GM12878 (cell line): ENCODE data around the gene SLC25A28. TPM values are rescaled to one million over a fixed set of nuclear protein-coding genes. Genes with fewer than 3 reads are reported as not detected.
"Not testable (repeated sequence)": the region's sequence is repeated elsewhere in the genome, so short reads cannot be mapped to it uniquely, and the experiment has no call there.

Experiments
- ATAC-seq: fragments of 200-7000 bp; cut with Tn5 transposase; 3 replicates; pipeline ENCODE4 v1.9.1; 2020; ENCODE audit warnings: mild to moderate bottlenecking, moderate library complexity
- BruUV-seq: library from RNA; stranded (reverse); fragments of 400-500 nt; replicated peaks from 2 replicates; lab custom pipeline; 2021; lab: Mats Ljungman, UMichigan
- CTCF ChIA-PET: fragments of 300-600 bp; sonication (Branson Sonifier 250); formaldehyde crosslinking; extraction: SDS; loops from one replicate; lab custom pipeline; 2021; ENCODE audit warnings: inconsistent platforms; lab: Yijun Ruan, JAX
- POLR2A ChIA-PET: fragments of 350-600 bp; formaldehyde crosslinking; extraction: SDS; loops from one replicate; lab custom pipeline; 2021; ENCODE audit warnings: inconsistent platforms; lab: Charles Lee
- RAD21 ChIA-PET: fragments of 300-600 bp; sonication (Branson Sonifier 250); formaldehyde crosslinking; loops from one replicate; lab custom pipeline; 2023; ENCODE audit warnings: antibody characterized with exemption; ENCODE audit not compliant: unreplicated experiment; lab: Charles Lee
- SMC1A ChIA-PET: fragments of 300-600 bp; sonication (Branson Sonifier 250); formaldehyde crosslinking; loops from one replicate; lab custom pipeline; 2023; ENCODE audit not compliant: unreplicated experiment, uncharacterized antibody; lab: Charles Lee
- DNase-seq: peaks from one replicate; pipeline ENCODE4 v3.0.0-alpha.2; 2011; ENCODE audit warnings: low read depth, low spot score
- FAIRE-seq: peaks from 3 replicates; lab custom pipeline; 2011; peaks lifted over from hg19 to GRCh38; lab: Jason Lieb, UNC
- H2AFZ ChIP-seq: 2 replicates; pipeline ENCODE4 v1.6.0; 2011; ENCODE audit warnings: low read depth, low read length, control low read depth; ENCODE audit not compliant: control insufficient read depth
- H3K27ac ChIP-seq: 2 replicates; pipeline ENCODE4 v1.5.1; 2011; ENCODE audit warnings: control low read depth; ENCODE audit not compliant: control insufficient read depth, insufficient read depth
- H3K27me3 ChIP-seq, 2 experiments: replicated peaks in 1 of 2; 2 replicates each; pipeline versions ENCODE4 v1.6.0 to v1.6.1; 2011; ENCODE audit warnings: low read length in 1 of 2; ENCODE audit not compliant: control insufficient read depth in 2 of 2, insufficient read depth in 2 of 2
- H3K36me3 ChIP-seq, 2 experiments: 2 replicates each; pipeline ENCODE4 v1.5.1; 2011; ENCODE audit warnings: low read length in 1 of 2; ENCODE audit not compliant: control insufficient read depth in 2 of 2, insufficient read depth in 2 of 2
- H3K4me1 ChIP-seq: 2 replicates; pipeline ENCODE4 v1.6.1; 2011; ENCODE audit warnings: mild to moderate bottlenecking, low read length, moderate library complexity, mixed read lengths; ENCODE audit not compliant: control insufficient read depth, insufficient read depth
- H3K4me2 ChIP-seq: 2 replicates; pipeline ENCODE4 v1.6.0; 2011; ENCODE audit warnings: control low read depth; ENCODE audit not compliant: control insufficient read depth, insufficient read depth
- H3K4me3 ChIP-seq: fragments of 200-600 bp; sonication (generic); 2 replicates; pipeline ENCODE4 v1.5.1; 2016
- H3K79me2 ChIP-seq: 2 replicates; pipeline ENCODE4 v1.6.0; 2011; ENCODE audit warnings: low read length; ENCODE audit not compliant: control insufficient read depth, insufficient read depth
- H3K9ac ChIP-seq: 2 replicates; pipeline ENCODE4 v1.8.0; 2011; ENCODE audit warnings: low read length, control low read depth, mixed read lengths; ENCODE audit not compliant: control insufficient read depth, insufficient read depth
- H3K9me3 ChIP-seq: replicated peaks from 3 replicates; pipeline ENCODE4 v1.5.1; 2011; ENCODE audit warnings: mild to moderate bottlenecking, low read length; ENCODE audit not compliant: control insufficient read depth, insufficient read depth
- H4K20me1 ChIP-seq: 2 replicates; pipeline ENCODE4 v1.6.0; 2011; ENCODE audit not compliant: control insufficient read depth, insufficient read depth
- NFYB ChIP-seq: IDR thresholded peaks from 2 replicates; pipeline ENCODE4 v1.6.1; 2011; ENCODE audit warnings: low read depth, mild to moderate bottlenecking, low read length, improper control_type of control experiment, moderate library complexity; ENCODE audit not compliant: insufficient read depth
- SRF ChIP-seq, 2 experiments: IDR thresholded peaks; 2 replicates each; pipeline ENCODE4 v1.6.1; 2011; ENCODE audit warnings: low read depth in 2 of 2, low read length in 2 of 2, mild to moderate bottlenecking in 1 of 2, moderate library complexity in 1 of 2
- SUPT20H ChIP-seq: IDR thresholded peaks from 2 replicates; pipeline ENCODE4 v1.6.1; 2011; ENCODE audit warnings: low read depth, mild to moderate bottlenecking, low read length, moderate library complexity, borderline replicate concordance; ENCODE audit not compliant: control insufficient read depth
- WGBS: methylation state at CpG from one replicate; pipeline ENCODE4 v1.1.6; 2016; ENCODE audit warnings: low lambda C conversion rate; ENCODE audit not compliant: insufficient replicate concordance, insufficient coverage; ENCODE audit errors: missing lambda C conversion rate; 5-methylcytosine and 5-hydroxymethylcytosine counted together
- in situ Hi-C: fragments of 300-500 bp; cut with MboI; formaldehyde crosslinking; loops from 9 replicates; pipeline ENCODE4 v1.14.3; 2018; ENCODE audit warnings: mixed read lengths
- intact Hi-C: fragments of 100-400 bp; cut with micrococcal nuclease; formaldehyde crosslinking; loops from one replicate; pipeline ENCODE4 v1.14.2; 2022; ENCODE audit not compliant: unreplicated experiment
- polyA plus RNA-seq, 11 experiments: library from polyadenylated mRNA; depleted of rRNA in 4 of 11; unstranded in 6 of 11; stranded (reverse) in 5 of 11; fragments of >200 nt; fragmentation: Nextera tagmentation in 4 of 11; fragmentation: Illumina TruSeq in 1 of 11; extraction: Ambion mirVana in 4 of 11; extraction: Trizol in 1 of 11; gene quantifications; 1 replicate in 1 of 11; 2 replicates in 10 of 11; pipeline versions ENCODE4 v1.2.1 to v1.2.3, GENCODE V29; 2011 to 2016; ENCODE audit warnings: inconsistent platforms in 2 of 11, missing spikeins in 2 of 11, low read depth in 1 of 11
- total RNA-seq, 4 experiments: library from RNA; depleted of rRNA in 3 of 4; stranded (reverse); fragments of >200 nt in 3 of 4; fragmentation: Illumina TruSeq in 1 of 4; extraction: Trizol in 1 of 4; gene quantifications; 2 replicates each; pipeline versions ENCODE4 v1.2.1 to v1.2.3, GENCODE V29; 2013 to 2021
- TF ChIP-seq, protein P1 (sequence below): fragments of 450-650 bp; IDR thresholded peaks from 2 replicates; pipeline ENCODE4 v1.6.1; 2016; ENCODE audit warnings: mild to moderate bottlenecking
- TF ChIP-seq, protein P2 (sequence below): fragments of 450-650 bp; IDR thresholded peaks from 2 replicates; pipeline ENCODE4 v1.6.1; 2016; ENCODE audit warnings: mild to moderate bottlenecking
- TF ChIP-seq, protein P3 (sequence below): IDR thresholded peaks from 2 replicates; pipeline ENCODE4 v1.6.1; 2012; ENCODE audit warnings: low read depth, low read length, improper control_type of control experiment

Gene SLC25A28
- total and polyA plus RNA-seq, 10 of the 15 experiments (the other 5 are each of a cell fraction or from before 2014, with no cell fraction given), result 7.5 to 47.8 (median 24.9) TPM

DNA sequence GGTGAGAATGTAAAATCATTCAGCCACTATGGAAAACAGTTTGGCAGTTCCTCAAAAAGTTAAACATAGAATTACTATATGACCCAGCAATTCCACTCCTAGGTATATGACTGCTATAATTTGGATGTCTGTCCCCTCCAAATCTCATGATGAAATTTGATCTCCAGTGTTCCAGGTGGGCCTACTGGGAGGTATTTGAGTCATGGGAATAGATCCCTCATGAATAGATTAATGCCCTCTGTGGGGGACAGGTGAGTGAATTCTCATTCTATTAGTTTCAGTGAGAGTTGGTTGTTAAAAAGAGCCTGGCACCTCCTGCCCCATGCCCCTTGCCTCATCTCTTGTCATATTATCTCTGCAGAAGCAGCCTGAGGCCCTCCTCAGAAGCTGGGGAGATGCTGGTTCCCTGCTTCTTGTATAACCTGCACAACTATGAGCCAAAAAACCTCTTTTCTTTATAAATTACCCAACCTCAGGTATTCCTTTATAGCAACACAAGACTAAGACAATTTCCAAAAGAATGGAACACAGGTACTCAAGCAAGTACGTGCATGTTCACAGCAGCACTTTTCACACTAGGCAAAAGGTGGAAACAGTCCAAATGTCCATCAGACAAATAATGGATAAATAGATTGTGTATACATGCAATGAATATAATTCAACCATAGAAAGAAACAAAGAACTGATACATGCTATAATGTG, 8.8 kb upstream of the SLC25A28 start (continued):
- TF ChIP-seq, protein P1, sequence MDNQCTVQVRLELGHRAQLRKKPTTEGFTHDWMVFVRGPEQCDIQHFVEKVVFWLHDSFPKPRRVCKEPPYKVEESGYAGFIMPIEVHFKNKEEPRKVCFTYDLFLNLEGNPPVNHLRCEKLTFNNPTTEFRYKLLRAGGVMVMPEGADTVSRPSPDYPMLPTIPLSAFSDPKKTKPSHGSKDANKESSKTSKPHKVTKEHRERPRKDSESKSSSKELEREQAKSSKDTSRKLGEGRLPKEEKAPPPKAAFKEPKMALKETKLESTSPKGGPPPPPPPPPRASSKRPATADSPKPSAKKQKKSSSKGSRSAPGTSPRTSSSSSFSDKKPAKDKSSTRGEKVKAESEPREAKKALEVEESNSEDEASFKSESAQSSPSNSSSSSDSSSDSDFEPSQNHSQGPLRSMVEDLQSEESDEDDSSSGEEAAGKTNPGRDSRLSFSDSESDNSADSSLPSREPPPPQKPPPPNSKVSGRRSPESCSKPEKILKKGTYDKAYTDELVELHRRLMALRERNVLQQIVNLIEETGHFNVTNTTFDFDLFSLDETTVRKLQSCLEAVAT, result no peak
- TF ChIP-seq, protein P2, sequence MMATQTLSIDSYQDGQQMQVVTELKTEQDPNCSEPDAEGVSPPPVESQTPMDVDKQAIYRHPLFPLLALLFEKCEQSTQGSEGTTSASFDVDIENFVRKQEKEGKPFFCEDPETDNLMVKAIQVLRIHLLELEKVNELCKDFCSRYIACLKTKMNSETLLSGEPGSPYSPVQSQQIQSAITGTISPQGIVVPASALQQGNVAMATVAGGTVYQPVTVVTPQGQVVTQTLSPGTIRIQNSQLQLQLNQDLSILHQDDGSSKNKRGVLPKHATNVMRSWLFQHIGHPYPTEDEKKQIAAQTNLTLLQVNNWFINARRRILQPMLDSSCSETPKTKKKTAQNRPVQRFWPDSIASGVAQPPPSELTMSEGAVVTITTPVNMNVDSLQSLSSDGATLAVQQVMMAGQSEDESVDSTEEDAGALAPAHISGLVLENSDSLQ, result no peak
- TF ChIP-seq SUPT20H, result no peak
- TF ChIP-seq, protein P3, sequence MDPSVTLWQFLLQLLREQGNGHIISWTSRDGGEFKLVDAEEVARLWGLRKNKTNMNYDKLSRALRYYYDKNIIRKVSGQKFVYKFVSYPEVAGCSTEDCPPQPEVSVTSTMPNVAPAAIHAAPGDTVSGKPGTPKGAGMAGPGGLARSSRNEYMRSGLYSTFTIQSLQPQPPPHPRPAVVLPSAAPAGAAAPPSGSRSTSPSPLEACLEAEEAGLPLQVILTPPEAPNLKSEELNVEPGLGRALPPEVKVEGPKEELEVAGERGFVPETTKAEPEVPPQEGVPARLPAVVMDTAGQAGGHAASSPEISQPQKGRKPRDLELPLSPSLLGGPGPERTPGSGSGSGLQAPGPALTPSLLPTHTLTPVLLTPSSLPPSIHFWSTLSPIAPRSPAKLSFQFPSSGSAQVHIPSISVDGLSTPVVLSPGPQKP, result no peak

DNA sequence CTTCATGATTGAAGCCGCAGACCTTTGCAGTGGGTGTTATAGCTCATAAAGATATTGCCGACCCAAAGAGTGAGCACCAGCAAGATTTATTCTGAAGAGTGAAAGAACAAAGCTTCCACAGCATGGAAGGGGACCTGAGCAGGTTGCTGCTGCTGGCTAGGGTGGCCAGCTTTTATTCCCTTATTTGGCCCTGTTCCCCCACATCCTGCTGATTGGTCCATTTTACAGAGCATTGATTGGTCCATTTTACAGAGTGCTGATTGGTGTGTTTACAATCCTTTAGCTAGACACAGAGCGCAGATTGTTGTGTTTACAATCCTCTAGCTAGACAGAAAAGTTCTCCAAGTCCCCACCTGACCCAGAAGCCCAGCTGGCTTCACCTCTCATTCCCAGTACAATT, 4.9 kb upstream of the SLC25A28 start:
- ChIA-PET SMC1A (interaction anchor here (0.9 kb wide), 1 partner anchor 8 kb away, joined by 3 read pairs; no protein-coding TSS in a partner anchor), CTCF (interaction anchor here (0.6 to 2.6 kb wide), 6 partner anchors 9 to 232 kb away, joined by 3 to 7 read pairs (median 4); no protein-coding TSS in a partner anchor)
- in situ Hi-C loops, result loop anchor here (5.0 kb wide), 1 partner anchor 87 kb away; no protein-coding TSS in a partner anchor
- H3K4me2 ChIP-seq, H3K9me3 ChIP-seq, H3K4me1 ChIP-seq, H3K4me3 ChIP-seq, intact Hi-C loops, ATAC-seq, H4K20me1 ChIP-seq, FAIRE-seq, BruUV-seq, H3K27me3 ChIP-seq, H3K79me2 ChIP-seq, H3K27ac ChIP-seq, POLR2A ChIA-PET, H3K9ac ChIP-seq, H2AFZ ChIP-seq, DNase-seq, H3K36me3 ChIP-seq, RAD21 ChIA-PET: not testable (repeated sequence)
- TF ChIP-seq SRF (IDR thresholded peaks at IDR 0.05; ENCODE audit: low read depth in 2 of 2, low read length in 2 of 2), result peak in 1 of 2 experiments; percentile 68; a peak in 1 of 4 replicates
- peak; percentile 68 for TF ChIP-seq NFYB
- WGBS, result 67% methylated on average over 3 of the region's 3 CpGs
